ENCODE results near the gene BTBD6. TPM values are rescaled to one million over a fixed set of nuclear protein-coding genes. Genes with fewer than 3 reads are reported as not detected.

BTBD6 gene
- total RNA-seq, 4 donors from 2014 or later: 56.1 to 72.5 (median 69.4) TPM

DNA sequence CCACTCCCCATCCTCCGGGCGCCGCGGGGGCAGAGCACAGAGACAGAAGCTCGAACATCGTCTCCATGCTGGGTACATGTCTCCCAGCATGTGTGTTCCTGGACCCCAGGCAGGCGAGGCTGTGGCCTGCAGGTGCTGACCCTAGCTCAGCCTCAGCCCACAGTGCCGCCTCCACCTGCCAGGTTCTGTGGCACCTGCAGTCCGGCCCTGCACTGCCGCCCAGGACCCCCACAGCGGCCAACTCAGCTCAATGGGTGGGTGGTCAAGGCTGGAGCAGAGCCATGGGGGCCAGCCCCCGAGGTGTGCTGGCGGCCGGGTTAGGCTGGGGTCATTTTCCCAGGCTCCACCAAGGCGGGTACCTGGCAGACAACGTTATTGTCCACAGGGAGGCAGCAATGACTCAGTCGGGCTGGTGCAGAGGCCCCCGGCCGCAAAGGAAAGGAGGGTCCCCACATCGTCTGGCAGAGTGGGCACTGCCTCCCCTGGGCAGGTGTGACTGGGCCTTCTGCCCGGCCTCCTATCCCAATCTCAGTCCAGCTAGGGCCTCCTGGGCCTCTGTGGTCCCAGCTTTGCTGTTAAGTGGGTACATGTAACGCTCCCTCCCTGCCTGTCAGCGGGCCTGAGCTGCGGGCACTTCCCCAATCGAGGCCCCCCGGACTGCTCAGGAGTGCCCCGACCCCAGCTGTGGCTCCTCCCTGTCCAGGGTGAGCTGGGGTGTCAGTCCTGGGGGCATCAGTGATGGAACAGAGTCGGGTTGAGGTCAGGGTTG is 47.0 kb upstream of the BTBD6 start:
- WGBS: 50% methylated on average over 19 of the region's 28 CpGs
- Histone ChIP-seq H3K9me3 (no peaks in the 10 kb centered on the region), H3K4me3 (no peak overlapping the region), H3K36me3 (no peaks in the 10 kb centered on the region), H3K27me3 (peaks cover 0 to 64% (median 28%) of the 10 kb centered on the region in 4 donors), H3K27ac (replicated peaks in 1 of 4) (peak overlapping the region in 3 of 4 donors; percentile 3 to 45 (median 29)), H3K4me1 (peaks cover 69 to 96% (median 75%) of the 10 kb centered on the region in 4 donors)
- DNase-seq (ENCODE audit: extremely low spot score): no peak
- intact Hi-C loops (cut with DNase I): loop anchor here (5.0 kb wide), 1 partner anchor 81 kb away; no protein-coding TSS in a partner anchor
- TF ChIP-seq POLR2A (IDR thresholded peaks at IDR 0.05; ENCODE audit: low read depth) (no peak), POLR2AphosphoS5 (IDR thresholded peaks at IDR 0.05) (no peak), EP300 (IDR thresholded peaks at IDR 0.05) (no peak)
- TF ChIP-seq, protein P1, sequence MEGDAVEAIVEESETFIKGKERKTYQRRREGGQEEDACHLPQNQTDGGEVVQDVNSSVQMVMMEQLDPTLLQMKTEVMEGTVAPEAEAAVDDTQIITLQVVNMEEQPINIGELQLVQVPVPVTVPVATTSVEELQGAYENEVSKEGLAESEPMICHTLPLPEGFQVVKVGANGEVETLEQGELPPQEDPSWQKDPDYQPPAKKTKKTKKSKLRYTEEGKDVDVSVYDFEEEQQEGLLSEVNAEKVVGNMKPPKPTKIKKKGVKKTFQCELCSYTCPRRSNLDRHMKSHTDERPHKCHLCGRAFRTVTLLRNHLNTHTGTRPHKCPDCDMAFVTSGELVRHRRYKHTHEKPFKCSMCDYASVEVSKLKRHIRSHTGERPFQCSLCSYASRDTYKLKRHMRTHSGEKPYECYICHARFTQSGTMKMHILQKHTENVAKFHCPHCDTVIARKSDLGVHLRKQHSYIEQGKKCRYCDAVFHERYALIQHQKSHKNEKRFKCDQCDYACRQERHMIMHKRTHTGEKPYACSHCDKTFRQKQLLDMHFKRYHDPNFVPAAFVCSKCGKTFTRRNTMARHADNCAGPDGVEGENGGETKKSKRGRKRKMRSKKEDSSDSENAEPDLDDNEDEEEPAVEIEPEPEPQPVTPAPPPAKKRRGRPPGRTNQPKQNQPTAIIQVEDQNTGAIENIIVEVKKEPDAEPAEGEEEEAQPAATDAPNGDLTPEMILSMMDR (IDR thresholded peaks at IDR 0.05): no peak

DNA sequence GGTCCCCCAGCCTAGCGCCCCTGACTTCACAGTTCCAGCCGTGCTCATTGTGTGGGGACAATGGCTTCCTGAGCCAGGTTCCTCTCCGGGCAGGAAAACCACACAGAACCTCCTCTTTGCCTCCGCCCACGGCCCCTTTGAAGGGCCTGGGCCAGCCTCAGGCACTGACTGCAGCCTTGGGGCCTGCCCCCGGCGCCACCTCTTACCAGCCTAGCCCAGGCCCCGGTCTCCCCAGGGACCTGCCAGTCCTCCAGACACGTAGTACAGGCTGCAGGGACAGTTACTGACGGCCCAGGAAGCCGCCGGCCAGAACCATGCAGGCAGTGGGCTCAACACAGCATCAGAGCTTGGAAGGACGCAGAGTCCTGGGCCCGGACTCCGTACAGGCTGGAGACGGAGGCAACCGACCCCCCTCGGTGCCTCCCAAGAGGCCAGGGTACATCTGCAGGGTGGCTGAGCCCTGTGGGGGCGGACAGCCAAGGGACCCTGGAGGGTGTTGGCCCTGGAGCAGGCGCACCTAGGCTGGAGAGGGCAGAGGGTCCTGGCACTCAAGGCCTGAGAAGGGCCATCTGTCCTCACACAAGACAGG is 46.3 kb upstream of the BTBD6 start:
- H3K36me3 ChIP-seq: no peaks in the 10 kb centered on the region
- DNase-seq (ENCODE audit: extremely low spot score): no peak
- peaks cover 0 to 57% (median 23%) of the 10 kb centered on the region in 4 donors for H3K27me3 ChIP-seq
- H3K9me3 ChIP-seq: no peaks in the 10 kb centered on the region
- WGBS: 62% methylated on average over 7 of the region's 20 CpGs
- TF ChIP-seq POLR2A (IDR thresholded peaks at IDR 0.05; ENCODE audit: low read depth) (no peak), POLR2AphosphoS5 (IDR thresholded peaks at IDR 0.05) (no peak)
- intact Hi-C loops (cut with DNase I): loop anchor here (2.0 to 5.0 kb wide), 2 partner anchors 80 to 149 kb away; no protein-coding TSS in a partner anchor
- H3K4me1 ChIP-seq: peaks cover 68 to 89% (median 72%) of the 10 kb centered on the region in 4 donors
- H3K27ac ChIP-seq (replicated peaks in 1 of 4): peak overlapping the region in 3 of 4 donors; percentile 3 to 45 (median 29)
- H3K4me3 ChIP-seq: no peak overlapping the region

DNA sequence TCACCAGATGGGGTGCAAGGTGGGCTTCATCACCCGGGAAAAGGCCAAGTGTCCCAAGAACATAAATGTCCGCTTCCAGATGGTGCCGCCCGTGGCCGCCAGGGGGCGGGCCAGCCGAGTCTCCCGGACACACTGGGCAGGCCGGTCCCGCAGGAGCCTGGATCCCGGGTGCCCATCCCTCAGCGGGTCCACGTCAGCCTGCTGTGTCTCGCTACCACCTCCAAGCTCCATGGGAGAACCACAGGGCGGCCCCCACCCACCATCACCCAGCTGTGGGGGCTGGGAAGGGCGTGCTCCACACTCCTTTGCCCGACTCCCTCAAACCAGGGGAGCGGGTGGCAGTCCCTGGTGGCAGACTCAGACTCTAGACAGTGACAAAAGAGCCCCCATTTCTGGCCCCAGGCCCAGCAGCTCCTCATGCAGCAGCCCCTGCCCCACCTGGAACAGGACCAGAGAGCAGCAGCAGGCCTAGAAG is 45.2 kb upstream of the BTBD6 start:
- intact Hi-C loops (cut with DNase I): loop anchor here (2.0 to 5.0 kb wide), 2 partner anchors 79 to 148 kb away; no protein-coding TSS in a partner anchor
- no peaks in the 10 kb centered on the region for H3K9me3 ChIP-seq
- peaks cover 65 to 83% (median 69%) of the 10 kb centered on the region in 4 donors for H3K4me1 ChIP-seq
- H3K27ac ChIP-seq (replicated peaks in 1 of 4): no peak overlapping the region
- no CpG with 5 or more reads among the region's 18 CpGs for WGBS
- TF ChIP-seq POLR2AphosphoS5 (IDR thresholded peaks at IDR 0.05): no peak
- TF ChIP-seq, protein P1 (IDR thresholded peaks at IDR 0.05): peak; percentile 84 to 94 (median 90)
- TF ChIP-seq EP300 (IDR thresholded peaks at IDR 0.05): no peak
- no peak for TF ChIP-seq POLR2A (IDR thresholded peaks at IDR 0.05; ENCODE audit: low read depth)
- peaks cover 0 to 46% (median 18%) of the 10 kb centered on the region in 4 donors for H3K27me3 ChIP-seq
- H3K4me3 ChIP-seq: no peak overlapping the region
- no peaks in the 10 kb centered on the region for H3K36me3 ChIP-seq
- DNase-seq (ENCODE audit: extremely low spot score): no peak

DNA sequence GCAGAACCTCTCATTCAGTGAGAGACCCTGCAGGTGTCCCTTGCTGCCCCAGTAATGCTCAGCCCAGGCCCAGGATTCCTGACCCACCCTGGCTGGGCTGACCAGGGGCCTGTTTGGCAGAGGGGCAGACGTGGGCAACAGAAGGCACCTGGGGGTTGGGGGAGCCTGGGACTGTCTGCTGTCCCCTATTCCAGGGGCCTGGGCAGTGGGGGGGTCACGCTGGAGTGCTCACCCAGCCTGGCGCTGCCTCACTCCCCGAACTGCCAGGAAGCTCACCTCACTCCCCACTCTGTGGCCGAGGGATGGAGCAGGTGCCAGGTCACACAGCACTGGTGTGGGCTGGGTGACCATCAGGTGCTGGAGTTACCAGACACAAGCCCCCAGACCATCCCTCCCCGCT is 44.6 kb upstream of the BTBD6 start:
- Histone ChIP-seq H3K36me3 (peaks cover 0 to 4% (median under 1%) of the 10 kb centered on the region in 4 donors), H3K27ac (replicated peaks in 1 of 4) (no peak overlapping the region), H3K27me3 (peaks cover 0 to 40% (median 16%) of the 10 kb centered on the region in 4 donors), H3K4me3 (no peak overlapping the region), H3K9me3 (no peaks in the 10 kb centered on the region), H3K4me1 (peaks cover 60 to 77% (median 64%) of the 10 kb centered on the region in 4 donors)
- intact Hi-C loops (cut with DNase I): loop anchor here (2.0 to 5.0 kb wide), 2 partner anchors 79 to 147 kb away; no protein-coding TSS in a partner anchor
- WGBS: 40% methylated on average over 1 of the region's 6 CpGs
- DNase-seq (ENCODE audit: extremely low spot score): no peak
- TF ChIP-seq, protein P1 (IDR thresholded peaks at IDR 0.05): no peak
- TF ChIP-seq POLR2AphosphoS5 (IDR thresholded peaks at IDR 0.05) (no peak), EP300 (IDR thresholded peaks at IDR 0.05) (no peak), POLR2A (IDR thresholded peaks at IDR 0.05; ENCODE audit: low read depth) (no peak)

All from esophagus muscularis mucosa (tissue), 4 donors.